ENCODE results near the gene ZNHIT6.

The ZNHIT6 gene

DNA sequence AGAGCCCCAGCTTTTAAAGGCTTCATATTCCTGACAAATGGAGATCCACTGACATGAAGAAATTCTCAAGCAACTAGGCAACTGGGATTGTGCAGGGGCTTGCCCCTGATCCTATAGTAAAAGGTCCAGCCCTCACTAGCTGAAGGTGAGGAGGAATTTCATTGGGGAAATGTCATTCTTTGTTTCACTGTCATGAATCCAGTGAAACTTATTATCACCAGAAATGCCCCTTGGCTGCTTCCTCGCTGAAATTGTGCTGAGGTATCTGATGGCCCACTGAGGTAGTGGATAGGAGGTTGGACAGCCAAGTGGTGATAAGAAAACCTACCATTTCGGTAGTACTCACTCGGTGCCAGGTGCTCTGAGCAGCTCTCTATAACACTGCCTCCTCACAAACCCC lies 91.5 kb downstream of the ZNHIT6 start:
- DNase-seq (ENCODE audit: low spot score), result no peak

DNA sequence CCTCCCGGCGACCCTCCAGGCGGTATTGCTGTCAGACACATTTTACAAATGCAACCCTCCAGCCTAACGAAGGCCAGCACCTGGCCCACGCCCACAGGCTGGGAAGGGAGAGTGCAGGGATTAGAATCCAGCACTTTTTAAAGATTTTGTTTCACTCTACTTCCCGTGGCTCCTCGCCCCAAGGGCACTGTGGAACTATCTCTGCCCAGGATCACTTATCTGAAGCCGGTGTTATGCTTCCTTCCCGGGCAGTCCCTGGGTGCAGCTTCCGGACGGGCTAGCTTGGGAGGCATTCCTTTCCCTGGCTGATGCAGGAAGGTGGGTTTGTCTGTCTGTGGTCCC lies 91.9 kb downstream of the ZNHIT6 start:
- no peak for DNase-seq (ENCODE audit: low spot score)

DNA sequence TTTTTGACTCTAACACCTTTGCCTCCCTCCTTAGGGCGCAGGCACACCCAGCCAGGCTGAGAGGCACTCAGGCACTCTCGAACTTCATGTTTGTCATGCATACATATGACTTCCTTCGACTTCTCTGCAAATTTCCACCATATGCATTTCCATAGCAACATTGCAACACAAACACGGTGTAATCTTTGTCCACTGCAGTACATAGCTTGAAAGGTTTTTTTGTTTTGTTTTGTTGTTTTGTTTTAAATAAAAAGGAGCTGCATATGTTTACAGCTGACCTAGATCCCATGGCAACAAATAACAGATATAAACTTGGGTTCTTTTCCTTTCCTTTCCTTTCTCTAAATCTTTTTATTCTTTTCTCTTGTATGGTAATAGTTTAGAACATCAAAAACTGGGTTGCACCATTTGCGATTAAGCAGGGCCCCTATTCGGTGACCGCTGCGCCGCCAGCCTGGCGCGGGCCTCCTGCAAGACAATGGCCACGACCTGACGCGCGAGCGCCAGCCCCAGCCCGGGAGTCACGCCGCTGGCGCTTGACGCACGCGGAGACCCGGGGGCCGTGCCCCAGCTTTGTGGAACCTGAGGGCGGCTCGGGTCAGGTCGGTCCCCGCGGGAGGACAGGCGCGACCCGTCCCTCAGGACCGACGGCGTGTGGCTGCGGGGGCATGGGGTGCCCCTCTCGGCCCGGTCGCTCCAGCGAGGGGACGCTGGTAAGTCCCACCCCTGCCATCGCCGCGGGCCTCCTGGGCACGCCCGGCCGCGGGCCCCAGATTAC lies 92.5 kb downstream of the ZNHIT6 start:
- DNase-seq (ENCODE audit: low spot score), result no peak

DNA sequence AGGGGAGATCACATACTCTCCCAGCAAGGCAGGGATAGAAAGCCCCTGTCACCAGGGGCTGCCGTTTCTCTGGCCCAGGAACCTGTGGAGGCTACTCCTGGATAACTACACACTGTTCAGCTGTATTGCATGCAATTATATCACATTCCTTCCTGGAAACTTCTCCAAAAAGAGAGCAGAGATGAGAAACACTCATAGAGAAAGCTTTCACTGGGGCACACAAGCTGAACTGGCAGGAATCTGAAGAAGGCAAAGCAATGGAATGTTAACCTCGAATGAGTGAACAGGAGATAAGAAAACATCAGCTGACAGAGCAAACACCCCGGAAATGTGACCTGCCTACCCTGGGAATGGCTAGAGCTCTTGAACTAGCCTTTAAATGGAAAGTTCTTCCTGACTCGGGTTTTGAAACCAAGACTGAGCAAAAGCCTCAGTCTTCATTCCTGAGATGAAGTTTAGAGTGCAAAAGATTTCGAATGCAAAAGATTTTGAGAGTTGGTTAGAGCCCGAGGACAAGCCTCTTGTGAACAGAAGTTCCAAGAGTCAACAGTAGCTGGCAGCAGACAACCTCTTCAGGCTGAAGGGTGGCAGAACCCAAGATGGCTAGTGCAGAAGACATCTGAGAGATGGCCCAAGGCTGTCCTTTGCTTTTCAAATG lies 95.4 kb downstream of the ZNHIT6 start:
- no peak for DNase-seq (ENCODE audit: low spot score)

DNA sequence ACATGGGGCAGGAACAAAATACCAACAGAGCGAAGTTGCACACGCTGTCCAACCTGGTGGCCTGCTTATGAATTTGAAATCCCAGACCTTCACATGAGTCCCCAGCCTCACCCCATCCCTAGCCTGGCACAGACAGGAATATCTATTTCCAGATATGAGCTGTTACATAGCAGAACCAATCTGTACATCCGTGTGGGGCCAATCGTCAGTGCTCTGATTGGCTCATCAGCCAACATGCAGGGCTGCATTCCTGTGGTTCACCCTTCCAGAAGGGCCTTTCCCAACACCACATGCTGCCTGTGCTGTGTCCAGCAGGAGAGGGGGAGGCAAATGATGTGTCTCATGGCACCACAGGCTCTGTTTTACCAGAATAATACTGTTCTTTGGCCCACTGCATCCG lies 96.4 kb downstream of the ZNHIT6 start:
- DNase-seq (ENCODE audit: low spot score), result no peak

DNA sequence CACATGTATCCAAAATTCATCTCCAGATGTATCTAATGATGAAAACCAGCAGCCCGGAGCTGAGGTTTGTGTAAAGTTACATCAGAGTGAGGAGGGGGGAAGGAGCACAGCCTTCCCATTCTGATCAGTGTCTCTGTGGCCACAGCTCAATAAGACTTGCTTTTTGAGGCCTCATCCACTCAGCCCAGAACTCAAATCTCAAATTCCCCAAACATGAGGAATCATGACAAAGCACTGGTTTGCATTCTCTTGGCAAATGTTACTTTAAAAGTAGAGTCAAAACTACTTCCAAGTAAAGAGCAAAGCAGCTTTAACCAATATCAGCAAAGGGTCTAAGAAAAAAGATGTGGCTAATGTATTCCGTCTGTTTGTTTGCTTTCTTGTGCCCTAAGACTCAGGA lies 96.8 kb downstream of the ZNHIT6 start:
- no peak for DNase-seq (ENCODE audit: low spot score)

DNA sequence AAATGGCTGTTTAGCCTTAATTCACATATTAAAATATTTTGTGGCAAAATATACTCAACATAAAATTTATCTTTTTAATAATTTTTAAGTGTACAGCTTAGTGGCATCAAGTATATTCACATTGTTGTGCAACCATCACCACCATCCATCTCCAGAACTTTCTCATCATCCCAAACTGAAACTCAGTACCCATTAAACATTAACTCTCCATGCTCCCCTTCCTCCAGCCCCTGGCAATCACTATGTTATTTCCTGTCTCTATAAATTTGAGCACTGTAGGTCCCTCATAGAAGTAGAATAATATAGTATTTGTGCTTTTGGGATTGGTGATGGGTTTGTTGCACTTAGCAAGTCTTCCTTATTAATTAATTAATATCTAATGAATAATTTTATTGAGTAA lies 98.3 kb downstream of the ZNHIT6 start:
- DNase-seq (ENCODE audit: low spot score), result no peak

DNA sequence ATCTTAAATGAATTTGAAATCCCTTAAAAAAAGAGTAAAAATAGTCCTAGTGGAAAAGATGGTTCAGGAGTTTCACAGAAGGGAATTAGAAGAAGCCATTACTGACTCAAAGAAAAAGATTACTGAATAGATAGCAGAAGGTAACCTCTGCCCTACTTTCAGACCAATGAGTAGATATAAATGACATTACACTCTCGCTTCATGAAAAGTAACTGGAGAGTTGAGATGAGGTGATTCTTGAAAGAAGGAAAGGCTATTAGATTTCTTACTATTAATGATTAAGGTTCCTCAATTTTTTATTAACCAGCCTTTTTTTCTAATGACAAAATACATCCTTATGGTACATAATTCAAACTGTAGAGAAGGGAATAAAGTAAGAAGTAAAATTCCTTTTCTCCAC lies 99.4 kb downstream of the ZNHIT6 start:
- no peak for DNase-seq (ENCODE audit: low spot score)

DNA sequence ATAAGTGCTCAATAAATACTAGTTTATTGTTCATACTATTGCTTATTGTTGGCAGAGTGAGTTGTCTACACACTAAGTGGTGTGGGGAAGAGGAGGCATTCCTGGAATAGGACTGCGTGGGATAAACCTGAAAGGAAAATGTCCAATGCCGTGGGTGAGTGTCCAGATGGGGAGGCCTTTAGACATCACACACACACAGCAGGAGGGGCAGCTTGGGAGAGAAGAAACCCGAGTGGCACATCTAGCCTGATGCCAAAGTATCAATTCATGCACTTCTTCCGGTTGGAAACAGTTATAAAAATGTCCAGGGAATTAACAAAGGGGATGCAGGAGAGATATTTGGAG lies 100.3 kb downstream of the ZNHIT6 start:
- no peak for DNase-seq (ENCODE audit: low spot score)

DNA sequence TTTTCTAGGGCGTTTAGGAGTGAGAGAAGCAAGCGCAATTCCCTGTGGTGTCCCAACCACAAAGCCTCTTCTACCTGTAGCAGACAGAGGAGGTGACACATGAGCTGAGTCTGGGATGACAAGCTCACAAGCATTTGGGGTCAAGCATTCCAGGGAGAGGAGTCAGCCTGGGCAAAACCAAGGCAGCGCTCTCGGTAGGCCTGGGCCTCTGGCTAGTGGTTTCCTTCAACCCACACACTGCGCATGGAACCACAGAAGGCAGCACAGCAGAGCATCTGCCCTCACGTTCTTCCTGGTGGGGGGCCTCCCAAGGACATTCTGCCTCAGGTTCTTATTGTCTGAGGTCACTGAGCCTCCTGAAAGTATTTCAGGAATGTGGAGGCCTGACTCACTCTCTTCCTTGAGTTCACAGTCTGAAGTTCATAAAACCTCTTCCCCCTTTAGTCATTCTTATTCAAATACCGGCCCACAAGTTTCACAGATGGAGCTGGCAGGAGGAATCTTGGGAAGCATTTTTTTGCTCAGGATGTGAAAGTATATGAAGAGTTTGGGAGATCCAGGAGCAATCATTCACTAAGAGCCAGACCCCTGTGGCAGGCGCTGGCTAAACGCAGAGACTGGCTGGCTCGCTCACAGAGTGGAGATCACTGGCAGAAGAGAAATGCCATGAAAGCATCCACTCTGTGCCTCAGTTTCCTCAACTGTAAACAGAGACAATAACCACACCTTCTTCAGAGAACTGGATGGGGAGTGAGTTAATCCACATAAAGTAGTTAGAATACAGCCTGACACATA lies 100.9 kb downstream of the ZNHIT6 start:
- no peak for DNase-seq (ENCODE audit: low spot score)

DNA sequence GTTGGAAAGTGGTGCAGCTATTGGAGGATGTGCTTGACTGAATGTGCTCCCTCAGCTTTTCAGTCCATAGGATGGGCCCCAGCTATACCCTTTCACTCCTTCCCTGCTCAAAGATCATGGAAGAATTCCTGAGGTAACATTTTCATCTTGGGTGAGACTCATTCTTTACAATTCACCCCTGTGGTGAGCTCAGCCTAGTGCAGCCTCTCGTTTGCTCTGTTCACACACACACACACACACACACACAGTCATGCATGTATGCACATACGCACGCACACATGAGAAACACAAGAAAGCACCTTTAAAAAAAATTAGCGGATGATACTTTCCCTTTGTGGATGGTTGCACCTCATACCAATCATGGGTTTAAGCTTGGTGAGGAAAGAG lies 101.8 kb downstream of the ZNHIT6 start:
- DNase-seq (ENCODE audit: low spot score), result no peak

DNA sequence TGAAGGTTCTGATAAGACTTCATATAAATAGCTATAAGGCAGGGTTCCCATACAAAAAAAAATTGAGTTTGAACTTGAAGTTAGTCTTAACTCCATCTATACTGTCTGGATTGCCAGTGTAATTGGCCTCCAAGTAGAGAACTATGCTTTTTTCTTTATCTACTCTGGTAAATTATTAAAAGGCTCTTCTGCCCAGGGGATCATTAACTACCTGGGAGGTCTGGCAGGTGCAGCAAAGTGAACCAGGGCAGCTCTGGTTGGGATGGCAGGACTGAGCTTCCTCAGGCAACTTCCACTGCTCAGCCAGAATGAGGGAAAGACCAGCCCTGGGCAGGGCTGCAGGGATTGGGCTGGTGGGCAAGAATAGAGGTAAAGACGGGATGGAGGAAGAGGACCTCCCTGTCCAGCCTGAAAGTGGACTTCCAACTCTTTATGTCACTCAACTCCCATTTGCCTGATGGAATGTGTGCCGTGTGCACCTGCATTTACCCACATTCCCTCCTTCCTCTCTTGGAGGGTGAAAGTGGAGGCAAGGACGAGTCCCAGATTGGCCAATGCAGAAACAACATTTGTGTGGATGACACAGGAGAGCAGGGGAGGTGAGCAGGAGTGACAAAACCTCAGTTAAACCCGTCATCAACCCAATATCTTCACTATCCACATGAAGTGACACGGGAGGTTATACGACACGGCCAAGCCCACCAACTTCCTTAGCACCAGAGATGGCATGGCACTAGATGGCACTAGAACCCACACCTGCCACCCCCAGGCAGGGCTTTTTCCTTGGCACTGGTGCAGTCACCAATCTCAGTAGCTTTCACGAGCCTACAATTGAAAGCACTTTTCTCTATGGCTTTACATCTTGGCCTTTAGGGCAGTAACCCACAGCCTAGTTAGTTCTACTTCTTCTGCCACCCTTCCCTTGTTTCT lies 102.5 kb downstream of the ZNHIT6 start:
- DNase-seq (ENCODE audit: low spot score), result no peak

DNA sequence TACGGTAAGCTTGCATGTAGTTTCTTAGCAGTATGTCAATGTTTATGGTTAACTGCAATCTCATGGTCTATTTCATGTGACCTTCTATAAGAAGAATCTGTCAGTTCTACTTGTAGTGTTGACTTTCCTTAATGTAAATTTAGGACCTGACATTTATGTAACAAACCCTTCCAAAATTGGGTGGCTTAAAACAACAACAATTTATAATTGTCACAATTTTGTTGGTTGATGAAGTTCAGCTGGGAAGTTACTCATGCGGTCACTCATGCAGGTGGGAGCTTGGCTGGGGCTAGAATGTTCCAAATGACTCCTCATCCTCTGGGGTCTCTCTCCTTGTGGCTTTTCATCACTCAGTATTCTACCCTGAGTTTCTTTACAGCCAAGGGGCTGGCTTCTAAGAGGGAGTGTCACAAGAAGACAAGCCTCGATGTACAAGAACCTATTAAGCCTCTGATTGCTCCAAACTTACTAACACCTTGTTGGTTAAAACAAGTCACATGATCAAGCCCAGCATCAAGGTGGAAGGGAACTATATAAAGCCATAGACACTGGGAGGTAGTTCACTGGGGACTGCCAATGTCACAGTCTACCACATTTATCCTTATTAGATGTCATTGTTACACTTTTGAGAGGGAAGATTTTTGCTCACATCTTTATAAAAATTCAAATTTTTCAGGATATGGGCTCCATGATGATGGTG lies 103.8 kb downstream of the ZNHIT6 start:
- no peak for DNase-seq (ENCODE audit: low spot score)

DNA sequence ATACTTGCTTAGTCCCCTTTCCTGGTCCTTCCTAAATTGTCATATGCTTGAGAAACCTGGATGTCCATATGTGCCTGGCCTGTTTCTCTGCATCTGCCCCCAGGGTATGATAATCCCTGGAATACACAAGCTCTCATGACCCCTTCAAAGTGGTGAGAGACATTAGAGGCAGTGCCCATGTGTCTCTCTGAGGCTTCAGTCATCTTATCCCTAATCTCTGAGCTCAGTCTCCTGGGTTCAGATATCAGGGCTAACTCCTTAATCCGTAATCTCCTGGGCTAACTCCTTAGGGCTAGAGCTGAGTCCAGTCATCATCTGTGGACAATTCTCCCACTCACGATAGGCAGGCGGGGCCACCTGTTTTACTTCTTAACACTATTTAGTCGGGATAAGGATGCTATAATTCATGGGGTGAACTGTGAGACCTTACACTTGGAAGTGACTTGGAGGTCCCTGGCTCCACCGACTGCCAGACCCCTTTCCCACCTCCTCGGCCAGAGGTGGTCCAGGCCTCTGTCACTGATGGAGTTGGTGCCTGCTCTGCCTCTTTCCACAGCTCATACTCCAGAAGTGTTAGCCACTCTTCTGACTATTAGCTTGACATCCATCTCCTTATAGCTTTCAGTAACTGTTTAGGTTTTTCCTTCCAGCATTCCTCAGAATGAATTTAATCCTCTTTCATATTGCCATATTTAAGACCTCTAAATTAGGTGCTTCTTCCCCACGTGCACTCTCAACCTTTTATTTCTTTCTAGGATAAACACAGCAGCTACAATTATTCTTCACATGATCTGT lies 105.0 kb downstream of the ZNHIT6 start:
- DNase-seq (ENCODE audit: low spot score), result no peak

DNA sequence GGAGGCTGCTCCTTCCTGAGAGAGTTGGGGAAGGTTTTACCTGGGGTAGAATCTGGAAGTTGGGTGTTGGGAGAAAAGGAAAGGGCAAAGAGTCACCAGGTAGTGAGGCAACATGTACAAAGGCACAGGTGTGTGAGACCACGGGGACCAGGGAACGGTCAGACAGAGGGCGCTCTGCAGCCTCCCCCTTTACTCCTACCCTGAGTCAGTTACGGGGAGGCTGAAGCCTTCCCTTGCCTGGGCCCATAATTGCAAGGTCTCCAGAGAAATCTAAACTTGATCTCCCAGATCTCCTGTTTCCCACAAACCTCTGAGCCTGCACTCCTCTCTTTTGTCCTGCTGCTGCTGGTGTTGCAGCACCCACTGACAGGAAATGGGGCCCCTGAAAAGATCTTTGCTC lies 105.7 kb downstream of the ZNHIT6 start:
- DNase-seq (ENCODE audit: low spot score), result no peak

DNA sequence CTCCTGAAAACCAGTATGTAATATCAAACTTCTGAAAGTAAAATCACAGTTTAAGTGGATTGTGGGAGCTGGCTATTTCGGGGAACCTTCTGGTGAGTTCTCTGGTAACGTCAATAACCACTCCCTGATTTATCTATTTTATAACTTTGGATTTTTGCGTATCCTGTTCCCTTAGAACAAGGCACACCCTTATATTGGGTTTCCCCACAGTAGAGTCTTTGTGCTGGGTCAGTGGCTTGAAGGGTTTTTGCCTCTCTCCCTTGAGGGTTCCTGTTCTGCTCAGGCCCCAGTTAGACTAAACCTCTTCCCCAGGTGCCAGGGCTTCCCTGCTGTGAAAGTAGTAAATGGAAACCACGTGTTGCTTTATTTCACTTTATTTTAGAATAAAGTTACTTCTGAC lies 106.3 kb downstream of the ZNHIT6 start:
- DNase-seq (ENCODE audit: low spot score), result no peak

DNA sequence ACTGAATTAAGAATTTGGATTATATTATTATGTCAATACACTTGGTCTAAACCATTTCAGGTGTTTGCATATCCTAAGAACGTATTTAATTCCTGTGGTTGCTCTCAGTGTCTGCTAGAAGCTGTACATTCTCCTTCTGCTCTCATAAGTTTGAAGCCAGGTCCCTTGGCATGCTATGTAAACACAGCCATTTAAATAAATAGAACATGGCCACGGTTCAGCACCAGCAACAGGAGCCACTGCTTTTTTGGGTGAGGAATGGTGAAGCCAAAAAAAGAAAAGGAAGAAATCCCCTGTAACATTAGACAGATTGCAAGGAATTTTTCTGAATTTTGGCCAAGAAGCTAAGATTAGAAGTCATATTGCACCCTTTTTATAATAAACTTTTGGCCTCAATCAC lies 108.6 kb downstream of the ZNHIT6 start:
- no peak for DNase-seq (ENCODE audit: low spot score)
